ENCODE results near the gene NAGPA.

Gene NAGPA

DNA sequence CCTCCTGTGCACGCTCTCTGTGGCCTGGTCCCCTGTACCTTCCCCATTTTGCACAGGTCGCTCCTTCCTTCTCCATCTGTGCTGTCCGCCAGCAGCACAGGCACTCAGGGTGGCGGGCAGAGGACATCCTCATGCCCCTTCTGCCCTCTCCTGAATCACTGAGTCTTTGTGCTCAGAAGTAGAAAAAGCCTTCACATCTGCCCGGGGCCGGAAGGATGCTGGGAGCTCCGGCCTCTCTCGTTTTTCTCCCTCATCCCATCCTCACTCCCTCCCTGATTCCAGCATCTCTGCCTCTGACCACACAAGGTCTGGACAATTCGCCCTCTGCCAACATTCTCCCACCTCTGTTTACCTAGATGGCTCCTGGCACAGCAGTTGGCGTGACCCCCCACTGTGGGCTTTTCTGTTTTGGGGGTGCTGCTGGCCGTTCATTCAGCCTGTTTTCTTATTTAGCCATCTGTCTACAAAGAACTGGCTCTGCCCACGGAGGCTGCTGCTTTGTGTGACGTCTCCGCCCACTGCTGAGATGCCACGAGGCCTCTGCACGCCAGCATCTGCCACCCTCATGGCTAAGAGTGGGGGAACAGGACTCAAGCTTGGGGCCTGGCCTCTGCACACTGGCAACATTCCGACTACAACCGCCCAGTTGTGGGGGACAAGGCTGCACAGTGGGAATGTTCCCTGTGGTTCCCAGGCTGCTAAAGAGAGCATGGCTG is 38.9 kb downstream of the NAGPA start:
- no peak for DNase-seq

DNA sequence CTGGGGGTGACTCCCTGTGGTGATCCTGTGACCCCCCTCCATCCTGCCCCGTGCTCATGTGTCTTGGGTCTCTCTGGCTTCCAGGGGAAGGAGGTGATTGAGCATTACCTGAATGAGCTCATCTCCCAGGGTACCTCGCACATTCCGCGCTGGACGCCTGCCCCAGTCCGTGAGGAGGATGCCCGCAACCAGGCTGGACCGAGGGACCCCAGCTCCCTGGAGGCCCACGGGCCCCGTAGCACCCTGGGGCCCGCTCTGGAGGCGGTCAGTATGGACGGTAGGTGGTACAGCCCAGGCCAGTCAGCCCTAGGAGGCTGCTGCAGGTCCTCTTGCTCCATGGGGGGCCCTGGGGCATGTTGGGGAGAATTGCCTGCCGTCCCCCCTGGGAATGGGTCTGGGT is 42.0 kb downstream of the NAGPA start:
- no peak for DNase-seq

DNA sequence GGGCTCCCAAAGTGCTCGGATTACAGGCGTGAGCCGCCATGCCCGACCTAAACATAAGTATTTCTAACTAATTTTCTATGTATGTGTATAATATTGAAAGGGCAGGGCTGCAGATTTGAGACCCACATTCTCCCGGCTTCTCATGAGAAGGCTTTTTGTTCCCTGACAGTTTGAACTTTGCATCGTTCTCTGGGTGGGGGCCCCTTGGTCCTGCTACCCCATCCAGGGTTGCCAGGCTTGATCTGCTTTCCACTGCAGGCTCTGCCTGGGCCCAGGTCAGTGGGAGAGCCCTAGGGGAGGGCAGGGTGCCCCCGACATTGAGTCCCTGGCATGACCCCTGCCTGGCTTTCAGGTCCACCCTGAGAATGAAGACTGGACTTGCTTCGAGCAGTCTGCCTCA is 43.3 kb downstream of the NAGPA start:
- no peak for DNase-seq

DNA sequence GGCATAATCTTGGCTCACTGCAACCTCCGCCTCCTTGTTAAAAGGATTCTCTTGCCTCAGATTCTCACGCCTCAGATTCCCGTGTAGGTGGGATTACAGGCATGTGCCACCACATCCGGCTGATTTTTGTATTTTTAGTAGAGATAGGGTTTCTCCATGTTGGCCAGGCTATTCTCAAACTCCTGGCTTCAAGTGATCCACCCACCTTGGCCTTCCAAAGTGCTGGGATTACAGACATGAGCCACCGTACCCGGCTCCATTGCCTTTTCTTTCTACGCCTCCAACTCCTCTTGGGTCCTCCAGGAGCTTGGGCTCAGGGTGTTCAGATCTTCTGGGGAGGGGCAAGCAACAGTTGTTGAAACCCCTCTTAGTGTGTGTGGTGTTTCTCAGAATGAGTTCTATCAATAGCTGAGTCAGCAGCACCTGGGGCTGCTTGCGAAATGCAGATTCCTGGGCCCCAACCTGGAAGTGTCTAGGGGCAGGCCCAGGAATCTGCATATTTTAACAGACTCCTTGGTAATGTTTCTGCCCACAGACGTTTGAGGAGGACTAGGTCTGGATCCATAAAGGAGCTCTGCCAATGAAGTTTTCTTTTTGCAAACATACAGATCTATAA is 44.2 kb downstream of the NAGPA start:
- DNase-seq, result no peak

DNA sequence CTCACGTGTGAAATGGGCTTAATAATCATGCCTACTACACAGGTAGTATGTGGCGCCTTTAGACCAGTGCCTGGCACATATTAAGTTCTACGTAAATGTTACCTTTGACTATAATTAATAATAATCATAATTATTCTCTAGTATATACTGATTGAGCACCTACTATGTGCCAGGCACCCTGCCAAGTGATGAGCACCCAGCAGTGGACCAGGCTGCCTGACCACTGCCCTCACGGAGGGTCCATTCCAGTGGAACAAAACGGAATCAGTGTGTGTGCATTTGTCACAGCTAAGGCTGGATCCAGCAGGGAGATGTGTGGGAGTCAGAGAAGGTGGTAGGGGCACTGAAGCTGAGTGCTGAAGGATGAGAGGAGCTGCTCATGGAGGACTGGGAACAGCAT is 45.1 kb downstream of the NAGPA start:
- no peak for DNase-seq

DNA sequence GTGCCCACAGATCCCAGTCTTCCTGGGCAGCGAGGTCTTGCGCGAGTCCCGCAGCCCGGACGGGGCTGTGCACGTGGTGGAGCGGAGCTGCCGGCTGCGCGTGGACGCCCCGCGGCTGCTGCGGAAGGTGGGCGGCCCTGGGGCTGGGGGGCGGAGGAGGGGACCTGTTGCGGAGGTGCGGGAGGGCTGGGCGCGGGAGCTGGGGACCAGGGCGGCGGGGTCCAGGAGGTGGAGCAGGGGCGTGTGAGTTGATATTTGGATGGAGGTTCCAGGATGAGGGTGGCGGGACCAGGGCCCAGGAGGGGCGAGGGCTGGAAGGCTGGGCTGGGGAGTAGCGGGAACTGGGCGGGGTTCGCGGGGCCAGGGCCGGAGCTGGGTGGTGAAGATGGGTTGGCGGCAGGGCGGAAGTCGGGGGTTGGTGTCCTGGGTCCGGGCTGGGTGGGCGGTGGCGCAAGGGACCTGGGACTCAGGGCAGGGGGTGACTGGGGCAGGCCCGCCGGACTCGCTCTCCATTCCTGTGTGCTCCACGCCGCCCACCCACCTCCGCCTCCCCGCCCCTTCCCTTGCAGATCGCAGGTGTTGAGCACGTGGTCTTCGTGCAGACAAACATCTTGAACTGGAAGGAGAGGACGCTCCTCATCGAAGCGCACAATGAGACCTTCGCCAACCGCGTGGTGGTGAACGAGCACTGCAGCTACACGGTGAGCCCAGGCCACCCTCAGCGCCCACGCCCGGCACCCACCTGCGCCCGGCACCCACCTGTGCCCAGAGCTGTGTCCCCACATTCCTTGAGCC is 46.0 kb downstream of the NAGPA start:
- DNase-seq, result no peak

DNA sequence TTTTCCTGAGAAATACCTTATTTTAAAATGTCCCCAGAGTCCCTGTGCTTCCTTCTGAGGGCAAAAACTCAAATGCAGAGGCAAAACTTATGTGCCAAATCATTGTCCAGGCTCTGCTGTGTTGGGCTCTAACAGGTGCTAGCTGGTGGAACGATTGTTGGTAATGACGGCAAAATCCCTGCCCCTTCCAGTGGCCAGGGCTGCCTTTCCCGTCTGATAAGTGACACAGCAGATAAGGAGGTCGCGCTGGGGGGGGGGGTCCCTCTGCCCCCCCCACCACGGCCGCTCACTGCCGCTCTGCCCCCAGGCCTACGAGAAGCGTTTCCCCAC is 46.5 kb downstream of the NAGPA start:
- DNase-seq, result no peak

DNA sequence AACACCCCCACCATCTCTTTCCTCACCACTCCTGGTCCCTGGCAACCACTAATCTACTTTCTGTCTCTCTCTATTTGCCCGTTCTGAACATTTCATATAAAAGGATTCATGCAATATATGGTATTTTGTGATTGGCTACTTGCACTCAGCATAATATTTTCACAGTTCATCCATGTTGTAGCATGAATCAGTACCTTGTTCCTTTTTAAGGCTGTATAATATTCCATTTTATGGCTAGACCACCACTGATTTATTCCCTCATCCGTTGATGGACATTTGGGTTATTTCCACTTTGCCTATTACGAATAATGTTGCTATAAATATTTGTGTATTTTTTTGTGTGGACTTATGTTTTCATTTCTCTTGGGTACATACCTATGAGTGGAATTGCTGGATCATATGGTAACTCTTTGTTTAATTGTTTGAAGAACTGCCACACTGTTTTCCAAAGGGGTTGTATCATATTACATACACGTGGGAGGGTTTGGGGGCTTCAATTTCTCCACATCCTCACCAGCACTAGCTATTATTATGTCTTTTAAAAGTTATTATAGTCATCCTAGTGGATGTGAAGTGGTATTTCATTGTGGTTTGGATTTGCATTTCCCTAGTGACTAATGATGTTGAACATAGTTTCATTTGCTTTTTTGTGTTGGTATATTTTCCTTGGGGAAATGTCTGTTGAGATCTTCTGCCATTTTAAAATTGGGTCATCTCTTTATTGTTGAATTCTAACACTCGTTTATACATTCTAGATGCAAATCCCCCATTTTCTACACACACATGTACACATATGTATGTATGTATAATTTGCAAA is 49.4 kb downstream of the NAGPA start:
- DNase-seq, result no peak

DNA sequence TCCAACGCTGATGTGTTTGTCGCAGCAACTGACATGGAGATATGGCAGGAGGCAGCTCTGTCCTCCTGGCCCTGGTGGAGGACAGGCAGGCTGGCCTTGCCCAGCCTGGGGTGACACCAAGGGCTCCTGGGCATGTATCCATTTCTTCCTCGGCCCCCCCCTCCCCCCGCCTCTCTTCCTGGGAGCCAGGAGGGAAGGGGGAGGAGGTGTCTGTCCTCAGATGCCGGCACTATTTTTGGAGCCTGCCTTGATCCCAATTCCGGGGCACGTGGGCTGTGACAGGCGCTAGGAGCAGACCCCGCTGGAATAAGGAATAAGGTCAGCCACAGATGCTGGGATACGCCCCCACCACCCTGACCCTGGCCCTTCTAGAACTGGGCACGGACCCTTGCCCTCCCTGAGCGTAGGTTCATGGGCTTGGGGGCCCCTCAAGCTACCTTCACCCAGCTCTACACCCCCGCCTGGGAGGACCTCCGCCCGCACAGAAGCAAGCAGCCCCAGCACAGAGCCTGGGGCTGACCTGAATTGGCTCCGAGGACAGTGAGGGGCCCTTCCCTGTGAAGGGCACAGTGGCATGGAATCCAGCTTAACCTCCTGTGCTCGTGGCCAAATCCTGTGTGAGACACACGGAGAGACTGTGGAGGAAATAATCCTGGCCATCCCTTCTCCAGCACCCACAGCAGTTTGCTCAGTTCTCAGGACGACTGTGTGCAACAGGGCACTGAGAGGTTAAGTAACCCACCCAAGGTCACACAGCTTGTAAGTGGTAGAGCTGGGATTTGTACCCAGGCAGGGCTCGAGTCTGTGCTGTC is 51.5 kb downstream of the NAGPA start:
- DNase-seq, result no peak

DNA sequence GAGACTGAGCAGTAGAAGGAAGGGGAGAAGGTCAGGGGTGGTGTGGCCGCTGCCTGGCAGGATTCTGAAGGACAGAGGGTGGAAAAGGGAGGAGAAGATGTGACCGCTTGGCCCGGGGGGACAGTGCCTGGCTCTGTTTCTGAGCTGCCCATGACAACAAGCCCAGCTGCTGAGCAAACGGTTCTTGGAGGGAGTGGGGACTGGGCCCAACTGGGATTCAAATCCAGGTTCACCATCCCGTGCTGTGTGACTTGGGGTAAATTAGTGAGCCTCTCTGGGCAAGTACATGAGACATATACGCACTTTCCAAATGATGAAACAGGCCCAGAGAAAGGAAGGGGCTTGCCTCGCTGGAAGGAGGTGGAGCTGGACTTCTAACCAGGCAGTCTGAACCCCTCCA is 52.3 kb downstream of the NAGPA start:
- no peak for DNase-seq

DNA sequence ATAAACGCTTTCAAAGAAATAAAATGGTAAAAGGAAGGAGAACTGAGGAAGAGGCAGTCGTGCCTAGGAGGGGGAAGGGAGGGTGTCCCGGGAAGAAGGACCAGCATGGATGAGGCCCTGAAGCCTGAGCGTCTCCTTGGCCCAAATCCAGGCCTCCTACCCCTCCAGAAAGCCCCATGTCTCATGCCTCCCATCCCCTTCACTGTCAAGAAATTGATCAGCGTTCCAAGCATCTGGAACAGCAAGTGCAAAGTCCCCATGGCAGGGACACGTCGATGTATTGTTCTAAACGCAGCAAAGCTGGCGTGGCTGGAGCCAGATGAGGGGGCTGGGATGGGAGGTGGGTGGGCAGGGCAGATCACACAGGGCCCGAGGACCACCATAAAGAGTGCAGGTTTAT is 53.0 kb downstream of the NAGPA start:
- no peak for DNase-seq

DNA sequence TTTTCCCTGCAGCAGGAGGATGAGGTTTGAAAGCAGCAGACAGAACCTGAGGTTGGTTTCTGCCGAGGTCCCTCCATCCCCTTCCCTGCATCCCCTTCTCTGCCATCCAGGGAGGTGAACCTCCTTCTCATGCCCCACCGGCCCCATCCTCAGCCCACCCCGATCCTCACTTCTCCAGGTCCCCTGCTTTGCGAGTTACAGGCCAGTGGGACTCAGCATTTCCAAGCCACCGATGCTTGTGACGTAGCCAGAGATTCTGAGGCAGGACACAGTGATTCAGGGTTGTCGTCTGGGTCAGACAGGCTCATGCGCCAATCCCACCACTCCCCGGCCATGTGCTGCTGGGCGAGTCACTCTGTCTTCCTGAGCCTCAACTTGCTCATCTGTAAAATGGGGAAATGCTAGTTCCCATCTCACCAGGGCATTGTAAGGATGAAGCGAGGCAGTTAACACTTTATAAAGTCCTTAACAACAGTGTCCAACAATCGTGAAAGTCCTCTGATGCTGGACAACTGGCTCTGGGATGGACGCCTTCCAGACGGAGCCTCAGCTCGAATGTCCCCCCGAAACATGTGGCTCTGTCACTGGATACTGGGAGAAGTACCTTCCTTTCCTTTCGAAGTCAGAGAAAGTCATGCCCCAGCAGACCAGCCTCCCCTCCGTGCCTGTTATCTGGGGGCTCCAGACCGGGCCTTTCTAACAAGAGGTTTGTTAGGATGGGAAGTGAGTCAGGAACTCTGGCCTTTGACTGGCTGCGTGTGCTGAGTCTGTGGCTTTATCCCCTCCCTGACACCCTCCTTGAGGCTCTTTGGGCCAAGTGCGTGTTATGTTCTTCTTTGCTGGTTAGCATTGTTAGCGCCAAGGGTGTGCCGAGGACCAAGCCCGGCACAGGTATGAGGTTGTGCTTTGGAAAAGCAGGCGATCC is 53.7 kb downstream of the NAGPA start:
- no peak for DNase-seq

DNA sequence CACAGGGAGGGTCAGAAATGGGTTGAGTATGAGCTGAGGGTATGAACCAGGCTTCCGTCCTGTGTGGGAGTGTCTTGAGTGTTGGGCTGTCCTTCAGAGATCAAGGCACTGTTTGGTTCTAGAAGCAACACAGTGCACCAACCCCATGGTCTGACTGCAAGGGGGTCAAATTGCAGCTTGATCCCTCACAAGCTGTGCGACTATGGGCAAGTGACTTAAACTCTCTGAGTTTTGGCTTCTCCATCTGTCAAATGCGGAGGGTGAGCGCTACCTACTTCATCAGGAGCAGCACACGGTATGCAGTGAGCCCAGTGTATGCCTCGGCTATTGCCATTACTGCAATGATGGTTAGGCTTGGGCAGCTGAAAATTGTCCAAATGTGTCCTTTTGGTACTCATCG is 54.6 kb downstream of the NAGPA start:
- DNase-seq, result no peak

DNA sequence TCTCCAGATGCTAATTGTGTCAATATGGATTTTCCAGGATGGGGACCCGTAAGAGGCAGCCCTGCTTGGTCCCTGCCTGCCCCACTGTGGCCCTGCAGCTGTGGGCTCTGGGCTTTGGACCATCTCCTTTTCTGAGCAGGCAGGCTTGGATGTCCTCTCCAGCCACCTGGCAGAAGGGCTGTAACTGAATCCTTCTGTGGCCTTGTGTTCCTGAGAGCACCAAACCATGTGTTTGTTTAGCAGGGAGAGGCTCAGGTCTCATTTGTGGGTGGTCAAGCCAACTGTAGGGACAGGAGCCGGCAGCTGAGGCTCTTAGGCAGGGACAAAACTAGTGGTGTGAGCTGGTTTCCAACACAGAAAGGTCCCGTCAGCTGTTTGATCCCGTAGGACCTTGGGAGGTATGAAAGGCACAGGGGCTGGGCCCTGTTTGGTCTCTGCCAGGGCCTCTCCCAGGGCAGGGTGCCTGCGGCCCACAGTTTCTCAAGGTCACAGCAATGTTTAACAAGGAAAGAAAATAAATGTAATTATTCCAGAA is 57.1 kb downstream of the NAGPA start:
- no peak for DNase-seq

DNA sequence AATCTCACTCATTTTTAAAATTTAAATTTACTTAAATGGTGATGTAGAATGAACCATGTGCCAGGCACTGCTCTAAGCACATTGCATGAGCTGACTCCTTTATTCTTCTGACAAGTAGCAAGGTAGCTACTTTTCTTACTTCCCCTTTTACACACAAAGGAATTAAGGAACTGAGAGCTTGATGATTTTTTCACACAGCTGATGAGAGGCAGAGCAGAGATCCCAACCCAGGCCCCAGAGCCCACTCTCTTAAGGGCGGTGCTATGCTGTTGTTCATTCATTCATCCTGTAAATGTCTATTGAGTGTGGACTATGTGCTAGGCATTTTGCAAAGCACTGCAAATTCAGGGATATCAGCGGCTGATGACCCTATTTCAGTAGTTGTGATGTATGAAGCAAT is 57.7 kb downstream of the NAGPA start:
- no peak for DNase-seq

Measured in activated CD4-positive, alpha-beta T cell treated with anti-CD3 and anti-CD28 coated beads, Interleukin-2, amount 50 U/mL, for 4 hours (primary cell).